WTC11 (cell line): ENCODE results near the gene SGCD. TPM values are rescaled to one million over a fixed set of nuclear protein-coding genes. Genes with fewer than 3 reads are reported as not detected.
"Not testable (repeated sequence)": the region's sequence is repeated elsewhere in the genome, so short reads cannot be mapped to it uniquely, and the experiment has no call there.

Experiments used
- ATAC-seq: fragments of 200-7000 bp; cut with Tn5 transposase; 2 replicates; pipeline ENCODE4 v1.10.0; 2021; ENCODE audit warnings: mild to moderate bottlenecking, moderate library complexity
- CTCF ChIA-PET: fragments of 300-600 bp; sonication (Branson Sonifier 250); formaldehyde crosslinking; loops from one replicate; lab custom pipeline; 2021; ENCODE audit warnings: antibody characterized with exemption; lab: Charles Lee
- POLR2A ChIA-PET: fragments of 350-600 bp; sonication (Branson Sonifier 250); formaldehyde crosslinking; loops from one replicate; lab custom pipeline; 2021; ENCODE audit warnings: antibody characterized with exemption; lab: Charles Lee
- DNase-seq: peaks from one replicate; pipeline ENCODE4 v3.0.0; 2021; ENCODE audit warnings: low spot score
- H3K27ac Mint-ChIP-seq: 2 replicates; pipeline ENCODE4 v1.8.0; 2021; ENCODE audit warnings: mixed read lengths
- H3K27me3 Mint-ChIP-seq: 2 replicates; pipeline ENCODE4 v1.8.0; 2021; ENCODE audit warnings: low read depth, mild to moderate bottlenecking, moderate library complexity, mixed read lengths
- H3K36me3 Mint-ChIP-seq: 2 replicates; pipeline ENCODE4 v1.8.0; 2021; ENCODE audit warnings: mixed read lengths
- H3K4me1 Mint-ChIP-seq: 2 replicates; pipeline ENCODE4 v1.8.0; 2022; ENCODE audit warnings: mixed read lengths
- H3K4me3 Mint-ChIP-seq: 2 replicates; pipeline ENCODE4 v1.8.0; 2021; ENCODE audit warnings: mild to moderate bottlenecking, moderate library complexity, mixed read lengths
- H3K9me3 Mint-ChIP-seq: 2 replicates; pipeline ENCODE4 v1.8.0; 2021; ENCODE audit warnings: mixed read lengths
- ATF3 ChIP-seq: sonication (generic); formaldehyde crosslinking; conservative IDR thresholded peaks from 2 replicates; pipeline ENCODE4 v1.8.1; 2022; ENCODE audit warnings: mild to moderate bottlenecking, missing genetic modification reagents
- CTCF ChIP-seq: fragments of 200-600 bp; IDR thresholded peaks from 2 replicates; pipeline ENCODE4 v1.8.0; 2022; ENCODE audit warnings: antibody characterized with exemption
- ERG ChIP-seq: fragments of 250-450 bp; sonication (Bioruptor Pico); IDR thresholded peaks from 2 replicates; pipeline ENCODE4 v1.8.0; 2021; ENCODE audit warnings: mild to moderate bottlenecking
- ESRRA ChIP-seq: sonication (generic); formaldehyde crosslinking; IDR thresholded peaks from 2 replicates; pipeline ENCODE4 v1.8.1; 2022; ENCODE audit warnings: mild to moderate bottlenecking, missing genetic modification reagents, borderline replicate concordance
- FOXJ3 ChIP-seq: sonication (generic); formaldehyde crosslinking; IDR thresholded peaks from 2 replicates; pipeline ENCODE4 v1.9.0; 2021; ENCODE audit warnings: missing genetic modification reagents, mild to moderate bottlenecking, borderline replicate concordance
- FOXP4 ChIP-seq: sonication (generic); formaldehyde crosslinking; IDR thresholded peaks from 2 replicates; pipeline ENCODE4 v1.8.0; 2022; ENCODE audit warnings: mild to moderate bottlenecking, missing genetic modification reagents
- HMGXB4 ChIP-seq: sonication (generic); formaldehyde crosslinking; IDR thresholded peaks from 2 replicates; pipeline ENCODE4 v1.8.1; 2023; ENCODE audit warnings: mild to moderate bottlenecking, moderate library complexity, missing genetic modification reagents
- IRF2 ChIP-seq: sonication (generic); formaldehyde crosslinking; IDR thresholded peaks from 2 replicates; pipeline ENCODE4 v1.8.0; 2022; ENCODE audit warnings: low read depth, missing genetic modification reagents, borderline replicate concordance
- MYBL2 ChIP-seq: sonication (generic); formaldehyde crosslinking; IDR thresholded peaks from 2 replicates; pipeline ENCODE4 v1.8.1; 2023; ENCODE audit warnings: mild to moderate bottlenecking, moderate library complexity, missing genetic modification reagents
- NR1H2 ChIP-seq: sonication (generic); formaldehyde crosslinking; IDR thresholded peaks from 2 replicates; pipeline ENCODE4 v1.9.0; 2021; ENCODE audit warnings: mild to moderate bottlenecking, moderate library complexity, missing genetic modification reagents
- RELA ChIP-seq: sonication (generic); formaldehyde crosslinking; IDR thresholded peaks from 2 replicates; pipeline ENCODE4 v1.8.1; 2022; ENCODE audit warnings: missing genetic modification reagents, mild to moderate bottlenecking, borderline replicate concordance
- SMAD3 ChIP-seq: sonication (generic); formaldehyde crosslinking; IDR thresholded peaks from 2 replicates; pipeline ENCODE4 v1.8.0; 2022; ENCODE audit warnings: missing genetic modification reagents, mild to moderate bottlenecking, borderline replicate concordance
- TP53 ChIP-seq: sonication (generic); formaldehyde crosslinking; IDR thresholded peaks from 2 replicates; pipeline ENCODE4 v1.8.1; 2023; ENCODE audit warnings: mild to moderate bottlenecking, missing genetic modification reagents
- ZNF138 ChIP-seq: sonication (generic); formaldehyde crosslinking; conservative IDR thresholded peaks from 2 replicates; pipeline ENCODE4 v1.8.1; 2022; ENCODE audit warnings: mild to moderate bottlenecking, moderate library complexity, missing genetic modification reagents
- ZNF263 ChIP-seq: sonication (generic); formaldehyde crosslinking; IDR thresholded peaks from 2 replicates; pipeline ENCODE4 v1.8.1; 2022; ENCODE audit warnings: low read depth, mild to moderate bottlenecking, moderate library complexity, missing genetic modification reagents
- ZNF281 ChIP-seq: sonication (generic); formaldehyde crosslinking; IDR thresholded peaks from 2 replicates; pipeline ENCODE4 v1.8.0; 2023; ENCODE audit warnings: mild to moderate bottlenecking, missing genetic modification reagents
- ZNF416 ChIP-seq: fragments of 250-450 bp; sonication (Bioruptor Pico); IDR thresholded peaks from 2 replicates; pipeline ENCODE4 v1.9.0; 2021; ENCODE audit warnings: mild to moderate bottlenecking, inconsistent platforms
- total RNA-seq: library from RNA; stranded (reverse); gene quantifications from 3 replicates; pipeline ENCODE4 v1.2.3, GENCODE V29; 2021

Gene SGCD
- total RNA-seq, 1 experiment from 2014 or later, result 0.33 TPM

GRCh38 chr5:156666686-156667085 lies 339.7 kb downstream of the SGCD start:
- H3K27ac Mint-ChIP-seq, H3K36me3 Mint-ChIP-seq, DNase-seq, POLR2A ChIA-PET, H3K9me3 Mint-ChIP-seq, CTCF ChIA-PET, H3K27me3 Mint-ChIP-seq, H3K4me3 Mint-ChIP-seq, ATAC-seq: not testable (repeated sequence)
- peaks cover 34% of the 10 kb centered on the region for H3K4me1 Mint-ChIP-seq

GRCh38 chr5:156667616-156668015 lies 340.7 kb downstream of the SGCD start:
- no peak; the same call in 1 of the 2 replicates for ATAC-seq
- ChIA-PET POLR2A (no interaction called here), CTCF (no interaction called here)
- no peak for DNase-seq
- Mint-ChIP-seq H3K27me3 (no peaks in the 10 kb centered on the region; the same call in 1 of the 2 replicates), H3K27ac (no peak overlapping the region), H3K9me3 (peaks cover 4% of the 10 kb centered on the region), H3K4me3 (no peak overlapping the region), H3K4me1 (peaks cover 34% of the 10 kb centered on the region), H3K36me3 (no peaks in the 10 kb centered on the region)
- TF ChIP-seq SMAD3 (CRISPR knock-in tag), result no peak
- TF ChIP-seq RELA, result no peak
- TF ChIP-seq ATF3, result no peak
- TF ChIP-seq ZNF416 (CRISPR knock-in tag), result no peak
- no peak for TF ChIP-seq ERG
- no peak for TF ChIP-seq ZNF263 (CRISPR knock-in tag)
- TF ChIP-seq IRF2 (CRISPR knock-in tag), result no peak
- TF ChIP-seq TP53, result no peak
- no peak for TF ChIP-seq CTCF
- TF ChIP-seq FOXJ3, result no peak
- TF ChIP-seq ESRRA (CRISPR knock-in tag), result no peak
- no peak for TF ChIP-seq ZNF281 (CRISPR knock-in tag)
- TF ChIP-seq MYBL2, result no peak
- TF ChIP-seq NR1H2 (CRISPR knock-in tag), result no peak
- TF ChIP-seq ZNF138 (CRISPR knock-in tag), result no peak
- TF ChIP-seq FOXP4 (CRISPR knock-in tag), result no peak
- TF ChIP-seq HMGXB4, result no peak
